Thoracic aorta (tissue), 2 donors: ENCODE measurements around the gene SLC35F3. TPM values are rescaled to one million over a fixed set of nuclear protein-coding genes. Genes with fewer than 3 reads are reported as not detected.

Source experiments
- ATAC-seq: fragments of 150-250 bp; one replicate; pipeline ENCODE4 v1.8.0; 2017; ENCODE audit warnings: low read depth; ENCODE audit not compliant: insufficient number of reproducible peaks, low FRiP score
- DNase-seq: peaks from one replicate; pipeline ENCODE4 v3.0.0-alpha.2; 2020; ENCODE audit warnings: low spot score
- H3K27ac ChIP-seq, 2 donors: fragments of 200-600 bp; sonication (generic); 1 replicate in 1 of 2; 2 replicates in 1 of 2; pipeline ENCODE4 v1.5.1; 2016; ENCODE audit warnings: mild to moderate bottlenecking in 2 of 2, moderate library complexity in 2 of 2
- H3K27me3 ChIP-seq: fragments of 200-600 bp; sonication (generic); replicated peaks from 2 replicates; pipeline ENCODE4 v1.6.0; 2016; ENCODE audit warnings: mild to moderate bottlenecking; ENCODE audit not compliant: insufficient read depth
- H3K36me3 ChIP-seq: fragments of 200-600 bp; sonication (generic); one replicate; pipeline ENCODE4 v1.5.1; 2016
- H3K4me1 ChIP-seq, 2 donors: fragments of 200-600 bp; sonication (generic); 1 replicate in 1 of 2; 2 replicates in 1 of 2; pipeline versions ENCODE4 v1.5.1 to v1.6.0; 2016; ENCODE audit warnings: low read depth in 2 of 2, mild to moderate bottlenecking in 1 of 2; ENCODE audit not compliant: control insufficient read depth in 1 of 2
- H3K4me3 ChIP-seq: fragments of 200-600 bp; sonication (generic); 2 replicates; pipeline ENCODE4 v1.5.1; 2016; ENCODE audit warnings: mild to moderate bottlenecking
- H3K9me3 ChIP-seq: fragments of 200-600 bp; sonication (generic); 2 replicates; pipeline ENCODE4 v1.5.1; 2016
- total RNA-seq, 2 donors: library from RNA; depleted of rRNA; stranded (reverse); fragments of >200 nt; gene quantifications; one replicate each; pipeline versions ENCODE4 v1.1.0 to v1.2.3, GENCODE V29; 2016
- TF ChIP-seq, protein P1 (sequence below): fragments of 200-600 bp; sonication (generic); IDR thresholded peaks from one replicate; pipeline ENCODE4 v1.5.1; 2019; ENCODE audit warnings: antibody characterized with exemption

Gene SLC35F3
- total RNA-seq, 2 donors from 2014 or later: not detected

DNA sequence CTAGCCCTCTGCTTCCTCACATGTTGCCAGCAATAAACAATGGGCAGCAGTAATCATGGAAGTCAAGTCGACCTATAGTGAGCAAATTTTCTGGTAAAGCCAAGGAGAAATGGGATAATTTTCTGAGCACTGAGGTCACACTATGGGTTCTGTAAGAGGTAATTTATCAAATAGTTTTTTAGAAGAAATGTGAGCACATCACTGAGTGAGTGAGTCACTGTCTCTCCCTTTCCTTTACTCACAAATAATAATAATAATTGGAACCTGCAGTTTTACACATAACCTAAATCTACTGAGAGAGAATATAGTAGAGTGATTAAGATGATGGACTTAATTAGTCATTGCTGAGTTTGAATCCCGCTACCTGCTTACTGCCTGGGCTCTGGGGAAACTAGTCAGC lies 23.6 kb downstream of the SLC35F3 start:
- Histone ChIP-seq H3K27me3 (no peaks in the 10 kb centered on the region), H3K27ac (no peak overlapping the region), H3K9me3 (no peaks in the 10 kb centered on the region), H3K4me1 (no peaks in the 10 kb centered on the region), H3K4me3 (no peak overlapping the region), H3K36me3 (no peaks in the 10 kb centered on the region)
- DNase-seq (no peak), ATAC-seq (no peak)
- TF ChIP-seq, protein P1, sequence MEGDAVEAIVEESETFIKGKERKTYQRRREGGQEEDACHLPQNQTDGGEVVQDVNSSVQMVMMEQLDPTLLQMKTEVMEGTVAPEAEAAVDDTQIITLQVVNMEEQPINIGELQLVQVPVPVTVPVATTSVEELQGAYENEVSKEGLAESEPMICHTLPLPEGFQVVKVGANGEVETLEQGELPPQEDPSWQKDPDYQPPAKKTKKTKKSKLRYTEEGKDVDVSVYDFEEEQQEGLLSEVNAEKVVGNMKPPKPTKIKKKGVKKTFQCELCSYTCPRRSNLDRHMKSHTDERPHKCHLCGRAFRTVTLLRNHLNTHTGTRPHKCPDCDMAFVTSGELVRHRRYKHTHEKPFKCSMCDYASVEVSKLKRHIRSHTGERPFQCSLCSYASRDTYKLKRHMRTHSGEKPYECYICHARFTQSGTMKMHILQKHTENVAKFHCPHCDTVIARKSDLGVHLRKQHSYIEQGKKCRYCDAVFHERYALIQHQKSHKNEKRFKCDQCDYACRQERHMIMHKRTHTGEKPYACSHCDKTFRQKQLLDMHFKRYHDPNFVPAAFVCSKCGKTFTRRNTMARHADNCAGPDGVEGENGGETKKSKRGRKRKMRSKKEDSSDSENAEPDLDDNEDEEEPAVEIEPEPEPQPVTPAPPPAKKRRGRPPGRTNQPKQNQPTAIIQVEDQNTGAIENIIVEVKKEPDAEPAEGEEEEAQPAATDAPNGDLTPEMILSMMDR: no peak

DNA sequence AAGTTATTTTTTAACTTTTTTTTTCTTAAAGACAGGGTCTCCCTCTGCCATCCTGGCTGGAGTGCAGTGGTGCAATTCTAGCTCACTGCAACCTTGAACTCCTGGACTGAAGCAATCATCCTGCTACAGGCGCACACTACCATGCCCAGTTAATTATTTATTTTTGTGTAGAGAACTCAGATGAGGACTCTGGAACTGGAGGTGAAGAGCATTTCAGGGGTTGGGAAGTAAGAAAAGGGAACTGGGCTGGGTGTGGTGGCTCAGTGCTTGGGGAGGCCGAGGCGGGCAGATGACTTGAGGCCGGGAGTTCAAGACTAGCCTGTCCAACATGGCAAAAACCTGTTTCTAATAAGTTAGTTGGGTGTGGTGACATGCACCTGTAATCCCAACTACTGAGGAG lies 28.9 kb downstream of the SLC35F3 start:
- DNase-seq (no peak), ATAC-seq (no peak)
- Histone ChIP-seq H3K36me3 (no peaks in the 10 kb centered on the region), H3K27me3 (no peaks in the 10 kb centered on the region), H3K9me3 (no peaks in the 10 kb centered on the region), H3K27ac (no peak overlapping the region), H3K4me3 (no peak overlapping the region), H3K4me1 (no peaks in the 10 kb centered on the region)
- TF ChIP-seq, protein P1: no peak

DNA sequence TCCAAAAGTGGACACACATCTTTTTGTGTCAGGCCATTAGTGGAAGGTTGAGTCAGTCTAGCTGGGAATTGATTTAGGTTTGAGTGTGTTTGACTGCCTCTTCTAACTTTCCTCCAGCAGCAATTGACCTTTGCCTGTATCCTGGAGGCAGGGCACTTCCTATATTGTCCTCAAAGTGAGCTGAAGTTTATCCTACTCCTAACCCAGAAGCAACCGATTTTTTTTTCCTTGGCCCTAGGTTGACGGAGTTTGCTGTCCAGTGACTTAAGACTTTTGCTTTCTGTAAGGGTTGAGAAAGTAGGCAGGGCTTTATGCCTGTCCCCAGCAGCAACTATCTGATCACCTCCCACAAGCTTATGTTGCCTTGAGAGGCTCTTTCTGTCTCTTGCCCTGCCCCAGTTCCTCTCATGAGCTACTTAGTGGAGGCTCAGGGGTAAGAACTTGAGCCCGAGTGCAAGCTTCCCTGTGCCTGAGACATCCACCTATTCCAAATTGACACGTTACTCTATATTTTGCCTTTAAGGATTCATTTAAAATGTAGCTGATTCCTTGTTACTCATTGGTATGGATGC lies 30.9 kb downstream of the SLC35F3 start:
- TF ChIP-seq, protein P1: no peak
- no peak overlapping the region for H3K27ac ChIP-seq
- ATAC-seq: no peak

DNA sequence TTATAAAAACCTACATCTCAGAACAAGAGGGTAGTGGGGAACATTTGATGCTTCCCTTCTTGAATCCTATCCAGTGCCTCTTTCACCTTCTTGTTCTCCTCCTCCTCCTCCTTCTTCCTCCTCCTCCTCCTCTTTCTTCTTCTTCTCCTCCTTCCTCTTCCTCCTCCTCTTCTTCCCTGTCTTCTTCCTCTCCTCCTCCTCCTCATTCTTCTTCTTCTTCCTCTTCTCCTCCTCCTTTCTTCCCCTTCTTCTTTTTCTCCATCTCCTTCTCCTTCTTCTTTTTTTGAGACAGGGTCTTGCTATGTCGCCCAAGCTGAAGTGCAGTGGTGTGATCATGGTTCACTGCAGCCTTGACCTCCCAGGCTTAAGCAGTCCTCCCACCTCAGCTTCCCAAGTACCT lies 31.9 kb downstream of the SLC35F3 start:
- H3K4me1 ChIP-seq: no peaks in the 10 kb centered on the region
- DNase-seq: no peak
- H3K4me3 ChIP-seq: no peak overlapping the region
- H3K27me3 ChIP-seq: no peaks in the 10 kb centered on the region
- no peaks in the 10 kb centered on the region for H3K36me3 ChIP-seq
- no peak for ATAC-seq
- H3K9me3 ChIP-seq: no peaks in the 10 kb centered on the region
- TF ChIP-seq, protein P1: no peak
- H3K27ac ChIP-seq: no peak overlapping the region

More for the DNA sequence above, 30.9 kb downstream of the SLC35F3 start:
- no peaks in the 10 kb centered on the region for H3K9me3 ChIP-seq
- H3K36me3 ChIP-seq: no peaks in the 10 kb centered on the region
- no peaks in the 10 kb centered on the region for H3K27me3 ChIP-seq
- no peak overlapping the region for H3K4me3 ChIP-seq
- no peaks in the 10 kb centered on the region for H3K4me1 ChIP-seq
- no peak for DNase-seq

DNA sequence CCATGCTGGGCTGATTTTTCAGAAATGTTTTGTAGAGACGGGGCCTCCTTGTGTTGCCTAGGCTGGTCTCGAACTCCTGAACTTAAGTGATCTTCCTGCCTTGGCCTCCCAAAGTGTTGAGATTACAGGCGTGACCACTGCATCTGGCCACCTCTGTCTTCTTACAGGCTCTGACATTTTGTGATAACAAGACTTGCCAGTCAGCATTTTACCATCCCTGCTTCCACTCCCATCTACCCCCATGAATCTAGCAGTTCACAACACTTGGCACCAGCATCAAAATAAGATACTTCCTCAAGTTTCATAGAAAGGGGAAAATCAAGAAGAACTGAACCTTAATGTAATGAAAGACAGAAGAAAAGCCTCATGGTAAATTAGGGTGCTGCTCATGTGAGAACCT lies 32.4 kb downstream of the SLC35F3 start:
- TF ChIP-seq, protein P1: no peak
- Histone ChIP-seq H3K4me1 (no peaks in the 10 kb centered on the region), H3K4me3 (no peak overlapping the region), H3K9me3 (no peaks in the 10 kb centered on the region), H3K36me3 (no peaks in the 10 kb centered on the region), H3K27me3 (no peaks in the 10 kb centered on the region), H3K27ac (no peak overlapping the region)
- no peak for DNase-seq
- no peak for ATAC-seq
